HepG2 (cell line): ENCODE measurements around the gene TMF1. TPM values are rescaled to one million over a fixed set of nuclear protein-coding genes. Genes with fewer than 3 reads are reported as not detected.

Experiments used
- AGO2 ChIP-seq: fragments of 200-400 bp; formaldehyde crosslinking; optimal IDR thresholded peaks from 2 replicates; pipeline ENCODE3; 2017; ENCODE audit warnings: mild to moderate bottlenecking, low read depth, low read length, moderate library complexity
- FOSL1 ChIP-seq: sonication (generic); formaldehyde crosslinking; IDR thresholded peaks from 2 replicates; pipeline ENCODE4 v1.9.0; 2021; ENCODE audit warnings: missing genetic modification reagents, borderline replicate concordance
- FOXA3 ChIP-seq: IDR thresholded peaks from 2 replicates; pipeline ENCODE4 v1.6.1; 2016; ENCODE audit warnings: missing genetic modification reagents, missing compliant biosample characterization
- FOXJ3 ChIP-seq: sonication (generic); formaldehyde crosslinking; IDR thresholded peaks from 2 replicates; pipeline ENCODE4 v1.4.0; 2020; ENCODE audit warnings: missing genetic modification reagents, mild to moderate bottlenecking, borderline replicate concordance
- JDP2 ChIP-seq: sonication (generic); formaldehyde crosslinking; IDR thresholded peaks from 2 replicates; pipeline ENCODE4 v1.8.1; 2022; ENCODE audit warnings: missing genetic modification reagents, borderline replicate concordance
- NCOA2 ChIP-seq: sonication (generic); formaldehyde crosslinking; IDR thresholded peaks from 2 replicates; pipeline ENCODE4 v1.8.0; 2022; ENCODE audit warnings: inconsistent platforms
- NCOR1 ChIP-seq: fragments of 200-600 bp; sonication (generic); IDR thresholded peaks from 2 replicates; pipeline ENCODE4 v1.7.0; 2017; ENCODE audit warnings: antibody characterized with exemption, low read length, borderline replicate concordance
- PAF1 ChIP-seq: IDR thresholded peaks from 2 replicates; pipeline ENCODE4 v1.6.1; 2016; ENCODE audit warnings: missing genetic modification reagents, missing compliant biosample characterization
- PAX8 ChIP-seq: sonication (generic); formaldehyde crosslinking; IDR thresholded peaks from 2 replicates; pipeline ENCODE4 v1.8.0; 2022; ENCODE audit warnings: mild to moderate bottlenecking, missing genetic modification reagents, borderline replicate concordance
- RAD51 ChIP-seq: fragments of 450-650 bp; IDR thresholded peaks from 2 replicates; pipeline ENCODE4 v1.6.1; 2016; ENCODE audit warnings: borderline replicate concordance
- RFX3 ChIP-seq: IDR thresholded peaks from 2 replicates; pipeline ENCODE4 v1.6.1; 2016; ENCODE audit warnings: missing biosample characterization, missing genetic modification reagents
- SALL1 ChIP-seq: sonication (generic); formaldehyde crosslinking; IDR thresholded peaks from 2 replicates; pipeline ENCODE4 v1.8.0; 2022; ENCODE audit warnings: mild to moderate bottlenecking, missing genetic modification reagents
- XRCC5 ChIP-seq: fragments of 200-400 bp; formaldehyde crosslinking; optimal IDR thresholded peaks from 2 replicates; pipeline ENCODE3; 2017; ENCODE audit warnings: mild to moderate bottlenecking, low read length
- ZNF121 ChIP-seq: sonication (generic); formaldehyde crosslinking; IDR thresholded peaks from 2 replicates; pipeline ENCODE4 v1.5.0; 2020; ENCODE audit warnings: mild to moderate bottlenecking, missing genetic modification reagents
- ZNF264 ChIP-seq: sonication (generic); formaldehyde crosslinking; IDR thresholded peaks from 2 replicates; pipeline ENCODE4 v1.4.0; 2020; ENCODE audit warnings: missing genetic modification reagents
- ZNF460 ChIP-seq: sonication (generic); formaldehyde crosslinking; IDR thresholded peaks from 2 replicates; pipeline ENCODE4 v1.5.1; 2020; ENCODE audit warnings: missing genetic modification reagents, mild to moderate bottlenecking, borderline replicate concordance
- ZNF781 ChIP-seq: sonication (generic); formaldehyde crosslinking; IDR thresholded peaks from 2 replicates; pipeline ENCODE4 v1.5.1; 2020; ENCODE audit warnings: borderline replicate concordance, mild to moderate bottlenecking, missing genetic modification reagents; ENCODE audit errors: not compliant biosample characterization
- ZSCAN20 ChIP-seq: sonication (generic); formaldehyde crosslinking; IDR thresholded peaks from 2 replicates; pipeline ENCODE4 v1.4.0; 2020; ENCODE audit warnings: missing genetic modification reagents, mild to moderate bottlenecking, borderline replicate concordance
- polyA plus RNA-seq, 8 experiments: library from polyadenylated mRNA; depleted of rRNA in 3 of 8; stranded (reverse) in 7 of 8; unstranded in 1 of 8; fragments of >200 nt; fragmentation: Illumina TruSeq in 4 of 8; extraction: Trizol in 4 of 8; gene quantifications; 2 replicates each; pipeline versions ENCODE4 v1.2.1 to v1.2.3, GENCODE V29; 2011 to 2016; ENCODE audit warnings: low read depth in 4 of 8, missing spikeins in 1 of 8, mixed read lengths in 1 of 8; ENCODE audit not compliant: insufficient read depth in 1 of 8
- total RNA-seq, 5 experiments: library from RNA; depleted of rRNA; stranded (reverse); fragments of >200 nt; fragmentation: Illumina TruSeq; extraction: Trizol; gene quantifications; 2 replicates each; pipeline ENCODE4 v1.2.3, GENCODE V29; 2016; ENCODE audit warnings: low read depth in 1 of 5
- TF ChIP-seq, protein P1 (sequence below): IDR thresholded peaks from 2 replicates; pipeline ENCODE4 v1.6.1; 2016; ENCODE audit warnings: low read depth, missing genetic modification reagents, missing compliant biosample characterization
- TF ChIP-seq, protein P2 (sequence below): sonication (generic); formaldehyde crosslinking; IDR thresholded peaks from 2 replicates; pipeline ENCODE4 v1.4.0; 2020; ENCODE audit warnings: missing genetic modification reagents, mild to moderate bottlenecking, borderline replicate concordance
- TF ChIP-seq, protein P3 (sequence below): sonication (generic); formaldehyde crosslinking; IDR thresholded peaks from 2 replicates; pipeline ENCODE4 v1.4.0; 2020; ENCODE audit warnings: low read depth, mild to moderate bottlenecking, missing genetic modification reagents
- TF ChIP-seq, protein P4 (sequence below): sonication (generic); formaldehyde crosslinking; IDR thresholded peaks from 2 replicates; pipeline ENCODE4 v1.8.0; 2022; ENCODE audit warnings: mild to moderate bottlenecking, missing genetic modification reagents

Gene TMF1
- total and polyA plus RNA-seq, 2 of the 13 experiments (the other 11 are each of a cell fraction or from before 2014, with no cell fraction given) = 12.1 to 38.4 TPM

DNA sequence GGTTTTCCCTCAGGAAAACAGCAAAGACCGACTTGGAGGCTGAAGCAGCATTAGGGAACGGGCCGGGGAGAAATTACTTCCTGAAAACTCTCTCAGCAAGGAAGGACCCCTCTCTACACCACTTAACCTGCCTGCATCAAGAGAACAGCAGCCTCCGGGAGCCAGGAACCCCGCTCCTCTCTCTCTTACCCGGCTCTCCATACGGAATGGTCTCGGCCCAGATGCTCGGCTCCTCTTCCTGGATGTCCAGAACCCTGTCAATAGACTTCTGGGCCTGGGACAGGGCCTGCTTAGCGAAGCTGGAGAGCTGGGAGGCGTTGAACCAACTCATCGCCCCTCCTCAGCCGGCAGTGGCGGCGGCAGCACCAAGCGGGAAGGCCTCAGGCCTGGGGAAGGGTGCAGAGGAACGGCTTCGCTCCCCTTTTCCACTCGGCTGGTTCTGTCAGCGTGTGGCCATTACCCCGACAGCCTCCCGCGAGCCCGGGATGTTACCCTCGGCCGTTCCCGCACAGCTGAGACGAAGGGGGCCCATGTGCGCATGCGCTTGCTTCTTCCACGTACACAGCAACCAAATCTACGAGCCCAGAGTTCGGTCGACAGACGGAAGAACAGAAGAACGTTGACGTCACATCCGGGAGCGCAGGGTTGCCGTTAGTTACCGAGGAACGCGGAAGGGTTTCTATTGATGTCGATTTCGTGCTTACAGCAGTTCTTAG is at the start of gene TMF1 (continued):
- TF ChIP-seq, protein P1, sequence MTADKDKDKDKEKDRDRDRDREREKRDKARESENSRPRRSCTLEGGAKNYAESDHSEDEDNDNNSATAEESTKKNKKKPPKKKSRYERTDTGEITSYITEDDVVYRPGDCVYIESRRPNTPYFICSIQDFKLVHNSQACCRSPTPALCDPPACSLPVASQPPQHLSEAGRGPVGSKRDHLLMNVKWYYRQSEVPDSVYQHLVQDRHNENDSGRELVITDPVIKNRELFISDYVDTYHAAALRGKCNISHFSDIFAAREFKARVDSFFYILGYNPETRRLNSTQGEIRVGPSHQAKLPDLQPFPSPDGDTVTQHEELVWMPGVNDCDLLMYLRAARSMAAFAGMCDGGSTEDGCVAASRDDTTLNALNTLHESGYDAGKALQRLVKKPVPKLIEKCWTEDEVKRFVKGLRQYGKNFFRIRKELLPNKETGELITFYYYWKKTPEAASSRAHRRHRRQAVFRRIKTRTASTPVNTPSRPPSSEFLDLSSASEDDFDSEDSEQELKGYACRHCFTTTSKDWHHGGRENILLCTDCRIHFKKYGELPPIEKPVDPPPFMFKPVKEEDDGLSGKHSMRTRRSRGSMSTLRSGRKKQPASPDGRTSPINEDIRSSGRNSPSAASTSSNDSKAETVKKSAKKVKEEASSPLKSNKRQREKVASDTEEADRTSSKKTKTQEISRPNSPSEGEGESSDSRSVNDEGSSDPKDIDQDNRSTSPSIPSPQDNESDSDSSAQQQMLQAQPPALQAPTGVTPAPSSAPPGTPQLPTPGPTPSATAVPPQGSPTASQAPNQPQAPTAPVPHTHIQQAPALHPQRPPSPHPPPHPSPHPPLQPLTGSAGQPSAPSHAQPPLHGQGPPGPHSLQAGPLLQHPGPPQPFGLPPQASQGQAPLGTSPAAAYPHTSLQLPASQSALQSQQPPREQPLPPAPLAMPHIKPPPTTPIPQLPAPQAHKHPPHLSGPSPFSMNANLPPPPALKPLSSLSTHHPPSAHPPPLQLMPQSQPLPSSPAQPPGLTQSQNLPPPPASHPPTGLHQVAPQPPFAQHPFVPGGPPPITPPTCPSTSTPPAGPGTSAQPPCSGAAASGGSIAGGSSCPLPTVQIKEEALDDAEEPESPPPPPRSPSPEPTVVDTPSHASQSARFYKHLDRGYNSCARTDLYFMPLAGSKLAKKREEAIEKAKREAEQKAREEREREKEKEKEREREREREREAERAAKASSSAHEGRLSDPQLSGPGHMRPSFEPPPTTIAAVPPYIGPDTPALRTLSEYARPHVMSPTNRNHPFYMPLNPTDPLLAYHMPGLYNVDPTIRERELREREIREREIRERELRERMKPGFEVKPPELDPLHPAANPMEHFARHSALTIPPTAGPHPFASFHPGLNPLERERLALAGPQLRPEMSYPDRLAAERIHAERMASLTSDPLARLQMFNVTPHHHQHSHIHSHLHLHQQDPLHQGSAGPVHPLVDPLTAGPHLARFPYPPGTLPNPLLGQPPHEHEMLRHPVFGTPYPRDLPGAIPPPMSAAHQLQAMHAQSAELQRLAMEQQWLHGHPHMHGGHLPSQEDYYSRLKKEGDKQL = no peak
- TF ChIP-seq ZSCAN20 (peak; percentile 73; the same call in 1 of the 2 replicates), ZNF781 (CRISPR knock-in tag) (no peak), FOSL1 (CRISPR knock-in tag) (no peak), PAX8 (CRISPR knock-in tag) (no peak), NCOA2 (CRISPR knock-in tag) (0 out of 2 replicates have a peak, but pooled peaks have one; percentile 8), FOXA3 (CRISPR knock-in tag) (peak; percentile 76), XRCC5 (no peak), RAD51 (no peak), FOXJ3 (CRISPR knock-in tag) (no peak), SALL1 (peak; percentile 51; the same call in 1 of the 2 replicates), AGO2 (peak; percentile 77), NCOR1 (no peak), JDP2 (no peak), ZNF121 (CRISPR knock-in tag) (no peak), ZNF460 (no peak), PAF1 (no peak), RFX3 (CRISPR knock-in tag) (peak; percentile 94), ZNF264 (no peak)
- TF ChIP-seq, protein P2, sequence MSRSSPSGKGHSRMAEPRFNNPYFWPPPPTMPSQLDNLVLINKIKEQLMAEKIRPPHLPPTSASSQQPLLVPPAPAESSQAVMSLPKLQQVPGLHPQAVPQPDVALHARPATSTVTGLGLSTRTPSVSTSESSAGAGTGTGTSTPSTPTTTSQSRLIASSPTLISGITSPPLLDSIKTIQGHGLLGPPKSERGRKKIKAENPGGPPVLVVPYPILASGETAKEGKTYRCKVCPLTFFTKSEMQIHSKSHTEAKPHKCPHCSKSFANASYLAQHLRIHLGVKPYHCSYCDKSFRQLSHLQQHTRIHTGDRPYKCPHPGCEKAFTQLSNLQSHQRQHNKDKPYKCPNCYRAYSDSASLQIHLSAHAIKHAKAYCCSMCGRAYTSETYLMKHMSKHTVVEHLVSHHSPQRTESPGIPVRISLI (CRISPR knock-in tag) = no peak
- TF ChIP-seq, protein P3, sequence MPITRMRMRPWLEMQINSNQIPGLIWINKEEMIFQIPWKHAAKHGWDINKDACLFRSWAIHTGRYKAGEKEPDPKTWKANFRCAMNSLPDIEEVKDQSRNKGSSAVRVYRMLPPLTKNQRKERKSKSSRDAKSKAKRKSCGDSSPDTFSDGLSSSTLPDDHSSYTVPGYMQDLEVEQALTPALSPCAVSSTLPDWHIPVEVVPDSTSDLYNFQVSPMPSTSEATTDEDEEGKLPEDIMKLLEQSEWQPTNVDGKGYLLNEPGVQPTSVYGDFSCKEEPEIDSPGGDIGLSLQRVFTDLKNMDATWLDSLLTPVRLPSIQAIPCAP (CRISPR knock-in tag) = no peak
- TF ChIP-seq, protein P4, sequence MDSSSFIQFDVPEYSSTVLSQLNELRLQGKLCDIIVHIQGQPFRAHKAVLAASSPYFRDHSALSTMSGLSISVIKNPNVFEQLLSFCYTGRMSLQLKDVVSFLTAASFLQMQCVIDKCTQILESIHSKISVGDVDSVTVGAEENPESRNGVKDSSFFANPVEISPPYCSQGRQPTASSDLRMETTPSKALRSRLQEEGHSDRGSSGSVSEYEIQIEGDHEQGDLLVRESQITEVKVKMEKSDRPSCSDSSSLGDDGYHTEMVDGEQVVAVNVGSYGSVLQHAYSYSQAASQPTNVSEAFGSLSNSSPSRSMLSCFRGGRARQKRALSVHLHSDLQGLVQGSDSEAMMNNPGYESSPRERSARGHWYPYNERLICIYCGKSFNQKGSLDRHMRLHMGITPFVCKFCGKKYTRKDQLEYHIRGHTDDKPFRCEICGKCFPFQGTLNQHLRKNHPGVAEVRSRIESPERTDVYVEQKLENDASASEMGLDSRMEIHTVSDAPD = 0 out of 2 replicates have a peak, but pooled peaks have one; percentile 38
